ENCODE measurements around the gene MAEL. TPM values are rescaled to one million over a fixed set of nuclear protein-coding genes. Genes with fewer than 3 reads are reported as not detected.

The MAEL gene
- total and polyA plus RNA-seq, 2 experiments from 2014 or later, result 0.45 TPM; not detected in 1

DNA sequence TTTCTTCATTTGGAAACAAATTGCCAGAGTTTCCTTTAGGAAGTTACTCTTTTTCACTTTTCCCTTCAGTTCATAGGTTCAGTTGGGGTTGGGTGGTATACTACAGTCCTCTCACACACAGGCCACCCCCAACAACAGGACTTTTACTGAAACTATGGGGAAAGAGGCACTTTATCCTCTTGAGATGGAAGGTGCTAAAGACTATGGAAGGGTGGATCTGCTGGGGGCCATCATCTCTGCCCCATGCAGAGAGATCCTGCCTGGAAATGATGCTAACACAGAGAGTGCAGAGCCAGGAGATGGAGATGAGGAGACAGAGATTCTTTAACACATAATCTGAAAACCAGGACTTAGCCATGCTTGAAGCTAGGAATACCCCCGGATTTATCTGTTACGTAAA lies 38.0 kb upstream of the MAEL start:
- Histone ChIP-seq H3K79me2 (no peaks in the 10 kb centered on the region), H3K9me3 (ENCODE audit: low read depth) (no peaks in the 10 kb centered on the region), H3K36me3 (replicated peaks; ENCODE audit: insufficient read depth, low read depth) (no peaks in the 10 kb centered on the region), H3K9me2 (replicated peaks; ENCODE audit: insufficient read depth) (no peaks in the 10 kb centered on the region), H3K4me2 (no peak overlapping the region), H3K27me3 (peaks cover 50% of the 10 kb centered on the region), H3K4me3 (no peak overlapping the region), H3K4me1 (ENCODE audit: insufficient read depth) (no peaks in the 10 kb centered on the region), H4K20me1 (ENCODE audit: insufficient read depth, poor library complexity, severe bottlenecking) (no peaks in the 10 kb centered on the region), H2AFZ (no peak overlapping the region), H3K27ac (no peak overlapping the region)
- 65% methylated on average over 2 of the region's 2 CpGs for WGBS (ENCODE audit: low lambda C conversion rate, missing lambda C conversion rate)
- DNase-seq (ENCODE audit: low spot score), result no peak
- TF ChIP-seq EZH2phosphoT487 (IDR thresholded peaks at IDR 0.05; ENCODE audit: low read depth, severe bottlenecking, unreplicated experiment) (no peak), EZH2 (IDR thresholded peaks at IDR 0.05; ENCODE audit: borderline replicate concordance) (no peak)
- TF ChIP-seq, protein P1, sequence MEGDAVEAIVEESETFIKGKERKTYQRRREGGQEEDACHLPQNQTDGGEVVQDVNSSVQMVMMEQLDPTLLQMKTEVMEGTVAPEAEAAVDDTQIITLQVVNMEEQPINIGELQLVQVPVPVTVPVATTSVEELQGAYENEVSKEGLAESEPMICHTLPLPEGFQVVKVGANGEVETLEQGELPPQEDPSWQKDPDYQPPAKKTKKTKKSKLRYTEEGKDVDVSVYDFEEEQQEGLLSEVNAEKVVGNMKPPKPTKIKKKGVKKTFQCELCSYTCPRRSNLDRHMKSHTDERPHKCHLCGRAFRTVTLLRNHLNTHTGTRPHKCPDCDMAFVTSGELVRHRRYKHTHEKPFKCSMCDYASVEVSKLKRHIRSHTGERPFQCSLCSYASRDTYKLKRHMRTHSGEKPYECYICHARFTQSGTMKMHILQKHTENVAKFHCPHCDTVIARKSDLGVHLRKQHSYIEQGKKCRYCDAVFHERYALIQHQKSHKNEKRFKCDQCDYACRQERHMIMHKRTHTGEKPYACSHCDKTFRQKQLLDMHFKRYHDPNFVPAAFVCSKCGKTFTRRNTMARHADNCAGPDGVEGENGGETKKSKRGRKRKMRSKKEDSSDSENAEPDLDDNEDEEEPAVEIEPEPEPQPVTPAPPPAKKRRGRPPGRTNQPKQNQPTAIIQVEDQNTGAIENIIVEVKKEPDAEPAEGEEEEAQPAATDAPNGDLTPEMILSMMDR (IDR thresholded peaks at IDR 0.05; ENCODE audit: poor library complexity), result no peak

DNA sequence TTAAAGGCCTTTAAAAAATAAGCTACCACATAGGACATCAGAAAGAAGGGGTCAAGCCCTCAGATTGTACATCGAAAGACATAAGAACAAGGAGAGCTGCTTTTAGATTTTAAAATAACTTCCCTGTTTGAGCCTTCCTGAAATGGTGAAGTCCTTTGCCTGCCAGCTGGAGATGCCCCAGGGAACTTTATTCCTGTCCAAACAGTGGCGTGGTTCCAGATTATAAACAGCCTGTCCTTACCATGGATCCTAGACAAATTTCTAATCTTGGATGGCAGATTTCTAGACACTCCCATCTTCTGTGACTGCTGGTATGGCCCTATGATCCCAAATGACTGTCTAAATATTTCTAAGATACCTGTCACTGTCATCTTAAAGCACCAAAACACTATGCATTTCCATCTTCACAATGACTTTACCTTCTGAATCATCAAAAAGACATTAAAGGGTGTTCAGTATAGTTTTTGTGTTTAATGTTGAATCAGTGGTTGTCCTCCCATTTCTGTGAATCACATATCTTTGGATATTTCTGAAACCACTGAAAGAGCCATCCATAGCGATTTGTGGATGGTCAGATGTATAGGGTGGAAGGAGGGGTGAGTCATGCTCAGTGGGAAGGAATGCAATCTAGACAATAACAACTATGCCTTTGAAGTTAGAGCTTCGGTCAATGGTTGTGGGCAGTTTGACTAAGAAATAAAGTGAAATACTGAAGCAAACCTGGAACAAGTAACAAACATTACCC lies 36.9 kb upstream of the MAEL start:
- Histone ChIP-seq H3K4me1 (ENCODE audit: insufficient read depth) (no peaks in the 10 kb centered on the region), H3K4me2 (no peak overlapping the region), H3K4me3 (no peak overlapping the region), H3K27me3 (peaks cover 38% of the 10 kb centered on the region), H3K9me3 (ENCODE audit: low read depth) (no peaks in the 10 kb centered on the region), H2AFZ (no peak overlapping the region), H4K20me1 (ENCODE audit: insufficient read depth, poor library complexity, severe bottlenecking) (no peaks in the 10 kb centered on the region), H3K79me2 (no peaks in the 10 kb centered on the region), H3K9me2 (replicated peaks; ENCODE audit: insufficient read depth) (no peaks in the 10 kb centered on the region), H3K27ac (no peak overlapping the region), H3K36me3 (replicated peaks; ENCODE audit: insufficient read depth, low read depth) (no peaks in the 10 kb centered on the region)
- TF ChIP-seq, protein P1 (IDR thresholded peaks at IDR 0.05; ENCODE audit: poor library complexity), result no peak
- TF ChIP-seq EZH2phosphoT487 (IDR thresholded peaks at IDR 0.05; ENCODE audit: low read depth, severe bottlenecking, unreplicated experiment) (no peak), EZH2 (IDR thresholded peaks at IDR 0.05; ENCODE audit: borderline replicate concordance) (no peak)
- 57% methylated on average over 4 of the region's 4 CpGs for WGBS (ENCODE audit: low lambda C conversion rate, missing lambda C conversion rate)
- no peak for DNase-seq (ENCODE audit: low spot score)

DNA sequence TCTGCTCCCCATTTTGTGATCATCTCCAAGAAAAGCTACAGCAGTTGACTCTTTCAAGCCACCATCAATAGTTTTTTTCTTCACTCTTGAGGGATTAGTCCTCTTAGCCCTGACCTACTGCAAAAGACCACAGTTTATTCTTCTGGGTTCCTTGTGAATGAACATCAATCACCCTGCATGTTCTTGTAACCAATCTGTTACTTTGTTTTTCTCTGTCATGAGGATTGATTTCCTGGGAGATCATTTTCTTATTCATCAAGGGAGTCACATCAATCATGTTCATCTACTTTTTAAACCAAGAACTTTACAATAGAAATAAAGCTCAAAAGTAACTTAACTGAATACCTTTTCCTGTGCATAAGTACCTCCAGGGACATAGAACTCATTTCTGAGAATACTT lies 35.6 kb upstream of the MAEL start:
- TF ChIP-seq EZH2 (IDR thresholded peaks at IDR 0.05; ENCODE audit: borderline replicate concordance) (no peak), EZH2phosphoT487 (IDR thresholded peaks at IDR 0.05; ENCODE audit: low read depth, severe bottlenecking, unreplicated experiment) (no peak)
- TF ChIP-seq, protein P1 (IDR thresholded peaks at IDR 0.05; ENCODE audit: poor library complexity), result no peak
- Histone ChIP-seq H3K27me3 (peaks cover 25% of the 10 kb centered on the region), H3K4me2 (no peak overlapping the region), H3K9me3 (ENCODE audit: low read depth) (no peaks in the 10 kb centered on the region), H3K4me3 (no peak overlapping the region), H3K27ac (no peak overlapping the region), H2AFZ (no peak overlapping the region), H4K20me1 (ENCODE audit: insufficient read depth, poor library complexity, severe bottlenecking) (no peaks in the 10 kb centered on the region), H3K79me2 (no peaks in the 10 kb centered on the region), H3K9me2 (replicated peaks; ENCODE audit: insufficient read depth) (no peaks in the 10 kb centered on the region), H3K36me3 (replicated peaks; ENCODE audit: insufficient read depth, low read depth) (no peaks in the 10 kb centered on the region), H3K4me1 (ENCODE audit: insufficient read depth) (no peaks in the 10 kb centered on the region)
- no peak for DNase-seq (ENCODE audit: low spot score)
